PC-3 (cell line): Measurements from ENCODE around the gene CCIN. TPM values are rescaled to one million over a fixed set of nuclear protein-coding genes. Genes with fewer than 3 reads are reported as not detected.

Source experiments
- ATAC-seq: fragments of 200-7000 bp; cut with Tn5 transposase; 2 replicates; pipeline ENCODE4 v1.9.1; 2020; ENCODE audit warnings: mild to moderate bottlenecking, moderate library complexity
- BruUV-seq: library from RNA; stranded (reverse); fragments of 400-500 nt; replicated peaks from 2 replicates; lab custom pipeline; 2021; lab: Mats Ljungman, UMichigan
- CTCF ChIA-PET: fragments of 300-600 bp; sonication (Branson Sonifier 250); formaldehyde crosslinking; loops from one replicate; lab custom pipeline; 2022; ENCODE audit warnings: antibody characterized with exemption; lab: Charles Lee
- POLR2A ChIA-PET: fragments of 300-600 bp; sonication (Branson Sonifier 250); formaldehyde crosslinking; loops from one replicate; lab custom pipeline; 2022; ENCODE audit warnings: antibody characterized with exemption; ENCODE audit not compliant: unreplicated experiment; lab: Charles Lee
- DNase-seq: peaks from one replicate; pipeline ENCODE4 v3.0.0-alpha.2; 2015
- H2AFZ ChIP-seq: fragments of 300-600 bp; sonication (generic); 2 replicates; pipeline ENCODE4 v1.6.0; 2016; ENCODE audit warnings: antibody characterized with exemption, low read length
- H3F3A ChIP-seq: fragments of 300-600 bp; sonication (generic); one replicate; pipeline ENCODE4 v1.6.0; 2017; ENCODE audit warnings: antibody characterized with exemption, low read length, control low read depth, mild to moderate bottlenecking; ENCODE audit not compliant: unreplicated experiment
- H3K27ac ChIP-seq: fragments of 300-600 bp; sonication (generic); 2 replicates; pipeline ENCODE4 v1.5.1; 2016; ENCODE audit warnings: mild to moderate bottlenecking, low read length
- H3K27me3 ChIP-seq: fragments of 300-600 bp; sonication (generic); 2 replicates; pipeline ENCODE4 v1.6.1; 2016; ENCODE audit warnings: low read length, mixed read lengths
- H3K36me3 ChIP-seq: fragments of 300-600 bp; sonication (generic); 2 replicates; pipeline ENCODE4 v1.6.1; 2016; ENCODE audit warnings: low read depth, mixed run types, low read length, mixed read lengths
- H3K4me1 ChIP-seq: fragments of 300-600 bp; sonication (generic); 2 replicates; pipeline ENCODE4 v1.5.1; 2016; ENCODE audit warnings: low read length; ENCODE audit not compliant: insufficient read depth
- H3K4me2 ChIP-seq: fragments of 300-600 bp; sonication (generic); 2 replicates; pipeline ENCODE4 v1.6.0; 2016; ENCODE audit warnings: low read length
- H3K4me3 ChIP-seq: fragments of 300-600 bp; sonication (generic); 2 replicates; pipeline ENCODE4 v1.5.1; 2016; ENCODE audit warnings: mild to moderate bottlenecking, low read length, mixed read lengths
- H3K79me2 ChIP-seq: fragments of 300-600 bp; sonication (generic); 2 replicates; pipeline ENCODE4 v1.6.1; 2017; ENCODE audit warnings: low read length, mixed read lengths
- H3K9ac ChIP-seq: fragments of 300-600 bp; sonication (generic); 2 replicates; pipeline ENCODE4 v1.6.0; 2016; ENCODE audit warnings: mild to moderate bottlenecking, low read length
- H3K9me2 ChIP-seq: fragments of 300-600 bp; sonication (generic); replicated peaks from 2 replicates; pipeline ENCODE4 v1.6.1; 2016; ENCODE audit warnings: mixed run types, low read length, mixed read lengths
- H3K9me3 ChIP-seq: fragments of 300-600 bp; sonication (generic); 2 replicates; pipeline ENCODE4 v1.6.1; 2016; ENCODE audit warnings: low read length, mixed read lengths
- H4K20me1 ChIP-seq: fragments of 300-600 bp; sonication (generic); 2 replicates; pipeline ENCODE4 v1.6.1; 2016; ENCODE audit warnings: low read length, mixed read lengths
- EZH2 ChIP-seq: fragments of 300-600 bp; sonication (generic); IDR thresholded peaks from one replicate; pipeline ENCODE4 v1.6.1; 2017; ENCODE audit warnings: antibody characterized with exemption, mild to moderate bottlenecking, low read length; ENCODE audit not compliant: unreplicated experiment
- EZH2phosphoT487 ChIP-seq: fragments of 300-600 bp; sonication (generic); IDR thresholded peaks from 2 replicates; pipeline ENCODE4 v1.6.1; 2018; ENCODE audit warnings: mild to moderate bottlenecking, antibody characterized with exemption, low read length, borderline replicate concordance
- intact Hi-C: fragments of 100-400 bp; cut with micrococcal nuclease; formaldehyde crosslinking; loops from 2 replicates; pipeline ENCODE4 v1.9.0; 2023
- total RNA-seq: library from RNA; depleted of rRNA; stranded (reverse); fragments of >200 nt; gene quantifications from 2 replicates; pipeline ENCODE4 v1.2.3, GENCODE V29; 2014
- TF ChIP-seq, protein P1 (sequence below): fragments of 300-600 bp; sonication (generic); conservative IDR thresholded peaks from 2 replicates; pipeline ENCODE4 v1.5.1; 2017; ENCODE audit warnings: antibody characterized with exemption, low read depth, mild to moderate bottlenecking, low read length

Gene CCIN
- total RNA-seq, 1 experiment from 2014 or later: 0.22 TPM

GRCh38 chr9:36207546-36208012 is 38.4 kb downstream of the CCIN start:
- intact Hi-C loops: no loop called here
- H3K4me3 ChIP-seq: no peak overlapping the region
- H3K36me3 ChIP-seq: peaks cover 69% of the 10 kb centered on the region
- H3K27ac ChIP-seq: peak overlapping the region; percentile 33
- no peak overlapping the region for H3K9ac ChIP-seq
- no peaks in the 10 kb centered on the region for H3K9me3 ChIP-seq
- DNase-seq (peak; percentile 34), ATAC-seq (peak; percentile 61)
- no peaks in the 10 kb centered on the region for H3K9me2 ChIP-seq
- peak overlapping the region; percentile 28; the same call in 1 of the 2 replicates for H3K4me2 ChIP-seq
- CTCF ChIA-PET: no interaction called here
- 0 out of 2 replicates have a peak, but pooled peaks cover 7% of the 10 kb centered on the region for H4K20me1 ChIP-seq
- H3K4me1 ChIP-seq: peaks cover 18% of the 10 kb centered on the region
- H3F3A ChIP-seq: no peaks in the 10 kb centered on the region
- H3K79me2 ChIP-seq: peaks cover 38% of the 10 kb centered on the region
- no peak overlapping the region for H2AFZ ChIP-seq
- POLR2A ChIA-PET: interaction anchor here (0.7 kb wide), 1 partner anchor 107 kb away, joined by 4 read pairs; no protein-coding TSS in a partner anchor
- H3K27me3 ChIP-seq: no peaks in the 10 kb centered on the region
- no TSS peak for BruUV-seq
- TF ChIP-seq, protein P1, sequence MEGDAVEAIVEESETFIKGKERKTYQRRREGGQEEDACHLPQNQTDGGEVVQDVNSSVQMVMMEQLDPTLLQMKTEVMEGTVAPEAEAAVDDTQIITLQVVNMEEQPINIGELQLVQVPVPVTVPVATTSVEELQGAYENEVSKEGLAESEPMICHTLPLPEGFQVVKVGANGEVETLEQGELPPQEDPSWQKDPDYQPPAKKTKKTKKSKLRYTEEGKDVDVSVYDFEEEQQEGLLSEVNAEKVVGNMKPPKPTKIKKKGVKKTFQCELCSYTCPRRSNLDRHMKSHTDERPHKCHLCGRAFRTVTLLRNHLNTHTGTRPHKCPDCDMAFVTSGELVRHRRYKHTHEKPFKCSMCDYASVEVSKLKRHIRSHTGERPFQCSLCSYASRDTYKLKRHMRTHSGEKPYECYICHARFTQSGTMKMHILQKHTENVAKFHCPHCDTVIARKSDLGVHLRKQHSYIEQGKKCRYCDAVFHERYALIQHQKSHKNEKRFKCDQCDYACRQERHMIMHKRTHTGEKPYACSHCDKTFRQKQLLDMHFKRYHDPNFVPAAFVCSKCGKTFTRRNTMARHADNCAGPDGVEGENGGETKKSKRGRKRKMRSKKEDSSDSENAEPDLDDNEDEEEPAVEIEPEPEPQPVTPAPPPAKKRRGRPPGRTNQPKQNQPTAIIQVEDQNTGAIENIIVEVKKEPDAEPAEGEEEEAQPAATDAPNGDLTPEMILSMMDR: no peak
- TF ChIP-seq EZH2 (no peak), EZH2phosphoT487 (no peak)

DNA sequence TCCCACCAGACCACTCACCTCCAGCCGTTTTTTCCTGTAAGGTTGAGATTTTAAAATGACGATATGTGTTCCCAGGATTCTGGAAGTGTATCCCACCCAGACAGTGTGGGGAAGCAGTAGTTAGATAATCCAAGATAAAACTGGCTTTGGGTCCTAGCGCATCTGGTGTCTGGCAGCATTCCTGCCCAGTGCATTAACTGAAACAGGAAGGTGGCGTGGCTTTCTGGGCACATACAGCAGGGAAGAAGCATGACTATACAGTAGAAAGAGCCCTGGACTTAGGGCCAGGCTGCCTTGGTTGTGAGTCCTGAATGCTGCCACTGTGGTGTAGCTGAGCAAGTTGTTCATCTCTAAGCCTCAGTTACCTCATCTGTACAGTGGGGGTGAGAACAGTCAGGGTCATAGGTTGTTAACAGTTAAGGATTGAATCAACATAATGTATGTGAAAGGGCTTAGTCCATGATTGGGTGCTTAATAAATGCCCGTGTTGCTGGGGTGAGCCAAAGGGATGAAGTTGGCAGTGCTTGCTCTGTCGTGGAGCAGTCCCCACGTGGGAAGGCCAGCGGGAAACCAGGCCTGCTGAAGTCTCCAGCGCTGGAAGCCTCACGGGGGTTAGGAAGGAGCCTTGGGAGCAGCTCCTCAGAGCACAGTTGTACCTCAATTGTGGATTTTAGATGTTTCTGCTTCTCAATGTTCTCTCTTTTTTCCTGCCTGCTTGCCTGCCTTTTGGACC is 39.5 kb downstream of the CCIN start:
- TF ChIP-seq EZH2phosphoT487 (no peak), EZH2 (no peak)
- TF ChIP-seq, protein P1: no peak
- H3K27me3 ChIP-seq: no peaks in the 10 kb centered on the region
- no peaks in the 10 kb centered on the region for H3K9me3 ChIP-seq
- H2AFZ ChIP-seq: no peak overlapping the region
- intact Hi-C loops: no loop called here
- H3K9ac ChIP-seq: no peak overlapping the region
- H3K27ac ChIP-seq: no peak overlapping the region
- H4K20me1 ChIP-seq: 0 out of 2 replicates have a peak, but pooled peaks cover 7% of the 10 kb centered on the region
- H3K36me3 ChIP-seq: peaks cover 66% of the 10 kb centered on the region
- ChIA-PET POLR2A (no interaction called here), CTCF (no interaction called here)
- H3K79me2 ChIP-seq: peaks cover 38% of the 10 kb centered on the region
- no peak overlapping the region for H3K4me3 ChIP-seq
- no peaks in the 10 kb centered on the region for H3F3A ChIP-seq
- no peaks in the 10 kb centered on the region for H3K9me2 ChIP-seq
- no peak overlapping the region for H3K4me2 ChIP-seq
- no peak for ATAC-seq
- BruUV-seq: no TSS peak
- no peak for DNase-seq
- peaks cover 18% of the 10 kb centered on the region for H3K4me1 ChIP-seq

GRCh38 chr9:36210722-36211121 is 41.5 kb downstream of the CCIN start:
- CTCF ChIA-PET: no interaction called here
- Histone ChIP-seq H3K36me3 (peaks cover 48% of the 10 kb centered on the region), H3K9me3 (no peaks in the 10 kb centered on the region), H3K79me2 (peaks cover 38% of the 10 kb centered on the region), H3K4me2 (no peak overlapping the region), H3K27me3 (no peaks in the 10 kb centered on the region), H3K9me2 (no peaks in the 10 kb centered on the region), H3K9ac (no peak overlapping the region), H2AFZ (no peak overlapping the region), H3K27ac (no peak overlapping the region), H3K4me1 (peaks cover 18% of the 10 kb centered on the region), H3K4me3 (no peak overlapping the region), H4K20me1 (0 out of 2 replicates have a peak, but pooled peaks cover 7% of the 10 kb centered on the region), H3F3A (no peaks in the 10 kb centered on the region)
- POLR2A ChIA-PET: no interaction called here
- intact Hi-C loops: no loop called here
- no peak for ATAC-seq
- no peak for DNase-seq
- TF ChIP-seq EZH2phosphoT487 (no peak), EZH2 (no peak)
- TF ChIP-seq, protein P1: no peak
- no TSS peak for BruUV-seq
